GM21390 (cell line): ENCODE data around the gene DHRS3.

Experiments used
- ATAC-seq: cut with Tn5 transposase; IDR thresholded peaks from one replicate; pipeline ENCODE4 v1.9.1; 2021; ENCODE audit not compliant: unreplicated experiment

Gene DHRS3

DNA sequence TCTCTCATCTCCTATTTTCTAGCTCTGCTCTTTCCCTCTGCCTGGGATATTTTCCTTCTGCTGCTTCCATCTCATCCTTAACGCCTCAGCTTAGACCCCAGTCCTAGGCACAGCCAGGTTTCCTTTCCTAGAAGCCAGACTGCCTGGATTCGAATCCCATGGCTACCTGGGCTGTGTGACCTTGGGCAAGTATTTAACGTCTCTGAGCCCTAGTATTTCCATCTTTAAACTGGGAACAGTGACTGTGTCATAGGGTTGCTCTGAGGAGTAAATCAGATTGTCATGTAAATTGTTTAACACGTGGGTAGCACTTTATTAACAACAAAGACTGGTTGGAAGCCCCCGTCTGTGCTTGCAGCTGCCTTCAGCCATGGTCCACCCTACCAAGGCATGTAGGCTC, 18.4 kb downstream of the DHRS3 start:
- ATAC-seq = no peak

DNA sequence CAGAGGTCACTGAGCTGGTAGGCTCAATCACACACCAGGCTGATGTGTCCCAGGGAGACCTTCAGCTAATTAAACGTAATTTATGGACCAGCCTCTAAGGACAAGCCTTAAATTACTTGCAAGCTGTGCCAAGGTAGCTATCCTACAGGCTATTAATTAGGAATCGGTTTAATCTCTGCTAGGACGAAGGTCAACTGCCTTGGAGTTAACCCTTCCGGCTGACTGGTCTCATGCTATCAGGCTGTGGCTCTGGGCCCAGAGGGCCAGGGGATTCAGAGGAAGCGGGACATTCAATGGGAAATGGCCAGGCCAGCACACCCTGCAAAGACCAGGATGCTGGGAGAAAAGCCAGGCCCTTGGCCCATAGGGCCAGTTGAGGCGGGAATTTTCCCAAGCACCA, 19.0 kb downstream of the DHRS3 start:
- ATAC-seq = no peak

DNA sequence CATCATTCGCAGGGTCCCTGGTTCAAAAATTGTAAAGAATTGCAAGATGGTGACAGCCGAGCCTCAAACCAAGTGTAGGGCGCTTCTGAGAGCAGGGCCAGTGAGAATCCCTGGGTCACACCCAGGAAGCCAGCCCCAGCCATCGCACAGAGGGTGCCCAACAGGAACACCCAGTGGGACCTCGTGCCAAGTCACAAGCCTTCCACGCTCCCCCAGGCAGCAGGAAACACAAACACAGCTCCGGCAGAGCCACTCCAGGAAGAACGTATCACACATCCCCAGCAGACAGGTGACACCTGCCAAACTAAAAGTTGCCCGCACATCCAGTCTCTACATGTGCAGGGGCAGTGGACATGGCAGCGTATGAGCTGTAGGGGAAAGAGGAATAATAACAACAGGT, 20.2 kb downstream of the DHRS3 start:
- ATAC-seq = no peak

DNA sequence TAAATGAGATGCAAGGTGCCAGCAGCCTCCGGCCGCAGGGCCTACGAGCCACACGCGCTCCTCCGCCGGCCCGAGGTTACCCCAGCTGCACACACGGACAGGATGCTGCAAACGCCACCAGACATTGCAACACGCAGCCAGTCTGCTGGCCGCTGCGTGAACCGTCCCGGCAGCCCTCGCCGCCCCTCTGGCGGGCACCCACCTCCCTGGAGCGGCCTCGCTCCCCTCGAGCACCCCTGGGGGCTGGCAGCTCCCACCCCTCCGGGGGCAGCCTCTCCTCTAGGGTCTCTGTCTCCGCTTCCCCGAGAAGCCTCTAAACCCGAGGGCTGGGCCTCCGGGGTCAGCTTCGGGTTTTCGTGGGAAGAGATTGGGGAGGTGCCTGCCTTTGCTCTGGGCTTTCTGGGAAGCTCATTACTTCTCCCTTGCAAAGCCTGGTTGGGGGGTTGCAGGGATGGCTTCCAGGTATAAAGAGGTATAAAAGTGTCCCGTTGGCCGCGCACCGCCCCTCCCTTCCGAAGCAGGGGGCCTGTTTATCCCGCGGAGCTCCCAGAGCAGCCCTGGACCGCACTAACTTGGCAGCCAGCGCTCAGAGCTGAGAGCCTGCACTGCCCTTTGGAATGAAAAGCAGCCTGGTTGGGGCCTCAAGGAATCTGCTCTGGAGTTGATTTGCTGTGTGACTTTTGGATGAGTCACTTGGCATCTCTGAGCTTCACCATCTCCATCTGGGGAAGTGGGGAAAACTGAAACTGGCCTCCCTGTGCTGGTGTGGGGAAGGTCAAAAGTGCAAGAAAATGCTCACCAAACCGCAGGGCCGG, 21.8 kb downstream of the DHRS3 start:
- ATAC-seq = no peak

DNA sequence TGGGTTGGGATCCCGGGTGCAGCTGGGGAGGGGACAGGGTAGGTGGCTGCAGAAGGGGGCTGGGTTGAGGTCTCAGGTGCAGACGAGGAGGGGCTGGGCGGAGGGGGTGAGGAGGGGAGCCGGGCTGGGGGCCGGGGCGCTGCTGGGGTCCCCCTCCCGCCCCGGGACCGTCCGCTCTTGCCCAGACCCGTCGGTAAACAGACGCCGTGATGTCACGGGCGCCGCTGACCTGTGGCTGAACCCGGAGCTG, 22.3 kb downstream of the DHRS3 start:
- no peak for ATAC-seq

DNA sequence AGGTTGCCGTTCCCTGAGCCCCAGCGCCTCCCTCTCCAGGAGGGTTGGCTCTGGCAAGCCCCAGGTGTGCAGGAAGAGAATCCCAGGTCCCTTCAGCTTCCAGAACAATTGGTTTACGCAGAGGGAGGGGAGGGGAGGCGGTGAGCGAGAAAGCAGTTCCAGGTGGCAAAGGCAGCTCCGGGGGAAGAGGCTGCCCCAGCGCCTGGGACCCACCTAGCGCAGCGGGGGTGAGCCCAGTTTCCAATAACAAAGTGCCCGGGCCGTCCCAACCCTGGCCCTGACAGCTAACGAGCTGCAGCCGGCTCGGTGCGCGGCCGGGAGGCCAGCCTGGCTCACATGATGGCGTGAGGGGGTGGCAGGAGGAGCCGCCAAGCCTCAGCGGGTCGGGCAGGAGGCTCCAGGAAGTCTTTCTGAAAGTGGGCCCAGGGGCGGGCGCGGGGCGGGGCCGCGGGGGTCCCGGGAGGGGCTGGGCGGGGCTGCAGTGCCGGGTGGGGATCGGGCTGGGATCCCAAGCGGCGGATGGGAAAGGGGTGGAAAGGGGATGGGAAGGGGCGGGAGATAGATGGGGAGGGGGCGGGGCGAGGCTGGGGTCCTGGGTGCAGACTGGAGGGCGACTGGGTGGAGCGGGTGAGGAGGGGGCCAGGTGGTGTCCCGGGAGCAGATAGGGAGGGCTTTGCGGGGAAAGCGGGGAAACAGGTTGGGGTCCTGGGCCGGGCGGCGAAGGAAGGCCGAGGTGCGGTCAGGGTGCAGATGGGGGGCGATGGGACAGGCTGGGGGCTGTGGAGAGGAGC, 22.8 kb downstream of the DHRS3 start:
- ATAC-seq = no peak

DNA sequence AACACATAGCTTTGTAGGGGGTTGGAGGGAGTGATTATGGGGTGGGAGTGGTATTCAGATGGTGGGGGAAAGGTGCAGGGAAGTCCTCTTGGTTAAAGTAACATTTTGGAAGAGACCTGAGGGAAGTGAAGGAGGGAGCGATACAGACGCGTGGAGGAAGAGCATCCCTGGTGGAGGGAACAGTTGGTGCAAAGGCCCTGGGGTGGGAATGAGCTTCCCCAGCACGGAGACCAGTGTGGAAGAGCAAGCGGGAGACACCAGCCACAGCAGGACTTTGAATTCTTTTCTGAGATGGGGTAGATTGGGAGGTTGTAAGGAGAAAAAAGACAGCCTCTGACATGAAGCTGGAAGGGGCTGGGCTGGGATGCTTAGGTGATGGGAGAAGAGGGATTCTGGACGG, 23.5 kb downstream of the DHRS3 start:
- ATAC-seq = no peak

DNA sequence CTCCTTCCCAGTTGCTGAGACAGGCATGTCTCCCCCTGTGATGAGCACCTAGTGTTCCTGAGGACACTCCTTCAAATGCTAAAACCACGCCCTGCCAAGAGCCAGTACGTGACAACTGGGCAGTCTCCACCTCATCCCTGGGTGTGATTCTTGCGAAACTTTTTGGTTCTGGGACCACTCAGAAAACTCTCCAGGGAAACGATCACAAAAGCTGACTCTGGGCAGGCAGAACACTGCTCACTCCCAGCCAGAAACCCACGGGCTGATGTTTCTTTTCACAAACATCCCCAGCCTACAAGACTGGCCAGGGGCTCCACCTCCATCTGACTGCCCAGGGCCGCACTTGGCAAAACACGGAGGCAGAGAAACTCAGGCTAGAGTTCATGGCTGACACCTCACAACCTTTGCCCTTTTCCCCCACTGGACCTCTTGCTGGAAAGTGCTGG, 24.4 kb downstream of the DHRS3 start:
- no peak for ATAC-seq

DNA sequence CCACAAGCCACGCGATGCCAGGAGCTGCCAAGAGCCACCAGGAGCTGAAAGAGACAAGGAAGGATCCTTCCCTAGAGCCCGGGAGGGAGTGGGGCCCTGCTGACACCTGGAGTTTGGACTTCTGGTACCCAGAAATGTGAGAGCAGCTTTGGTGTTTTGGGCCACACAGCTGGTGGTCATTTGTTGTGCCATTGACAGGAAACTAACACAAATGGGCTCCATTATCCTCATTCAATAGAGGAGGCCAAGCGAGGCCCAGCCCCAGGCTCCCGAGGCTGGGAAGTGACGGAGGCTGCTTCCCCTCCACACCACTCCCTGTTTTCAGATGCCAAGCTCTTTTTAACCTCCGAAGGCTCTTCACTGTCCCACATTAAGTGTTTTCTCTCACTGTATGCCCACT, 25.5 kb downstream of the DHRS3 start:
- no peak for ATAC-seq

DNA sequence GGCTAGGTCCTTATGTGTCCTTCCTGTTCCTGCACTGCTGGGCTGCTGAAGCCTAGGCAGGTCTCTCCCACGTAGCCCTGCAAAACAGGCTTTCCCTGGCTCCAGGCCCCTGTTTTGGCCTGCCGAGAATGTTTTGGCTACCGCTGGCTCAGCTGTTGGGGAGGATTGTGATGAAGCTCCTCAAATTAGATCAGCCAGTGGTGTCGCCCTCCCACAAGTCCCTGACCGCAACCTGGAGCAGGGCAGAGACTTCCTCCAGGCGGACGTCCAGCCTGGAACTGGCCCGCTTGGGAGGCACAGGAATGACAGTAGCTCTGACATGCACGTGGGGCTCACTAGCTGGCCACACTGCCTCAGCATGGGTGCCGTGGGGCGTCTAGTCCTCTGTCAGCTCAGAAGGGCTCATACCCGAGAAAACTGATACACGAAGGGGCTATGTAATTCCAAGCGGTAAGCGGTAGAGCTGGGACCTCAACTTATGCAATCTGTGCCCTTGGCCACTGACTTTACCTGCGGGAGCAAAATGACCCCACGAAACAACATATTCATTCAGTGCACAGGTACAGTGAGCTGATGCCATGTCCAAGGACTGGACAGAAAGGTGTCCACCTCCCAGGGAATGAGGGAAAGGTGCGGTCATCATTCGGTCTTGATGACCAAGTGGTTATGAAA, 26.6 kb downstream of the DHRS3 start:
- ATAC-seq = no peak

DNA sequence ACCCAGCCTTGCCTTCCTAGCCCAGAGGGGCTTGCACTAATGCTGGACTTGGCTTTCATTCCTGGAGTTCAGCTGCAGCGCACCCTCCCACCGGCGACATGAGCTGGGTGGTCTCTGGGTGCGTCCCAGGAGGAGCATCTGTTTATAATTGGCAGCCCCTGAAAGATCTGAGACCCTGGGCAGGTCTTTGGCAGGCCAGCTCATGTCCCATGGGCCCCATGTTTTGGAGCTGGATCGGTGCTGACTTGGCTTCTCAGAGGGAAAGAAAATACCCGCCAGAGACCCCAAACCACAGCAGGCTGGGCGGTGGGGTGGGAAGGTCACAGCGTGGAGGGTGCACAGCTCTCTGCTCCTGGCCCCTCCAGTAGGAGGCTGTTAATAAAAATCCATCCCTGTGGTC, 29.3 kb downstream of the DHRS3 start:
- ATAC-seq = no peak

DNA sequence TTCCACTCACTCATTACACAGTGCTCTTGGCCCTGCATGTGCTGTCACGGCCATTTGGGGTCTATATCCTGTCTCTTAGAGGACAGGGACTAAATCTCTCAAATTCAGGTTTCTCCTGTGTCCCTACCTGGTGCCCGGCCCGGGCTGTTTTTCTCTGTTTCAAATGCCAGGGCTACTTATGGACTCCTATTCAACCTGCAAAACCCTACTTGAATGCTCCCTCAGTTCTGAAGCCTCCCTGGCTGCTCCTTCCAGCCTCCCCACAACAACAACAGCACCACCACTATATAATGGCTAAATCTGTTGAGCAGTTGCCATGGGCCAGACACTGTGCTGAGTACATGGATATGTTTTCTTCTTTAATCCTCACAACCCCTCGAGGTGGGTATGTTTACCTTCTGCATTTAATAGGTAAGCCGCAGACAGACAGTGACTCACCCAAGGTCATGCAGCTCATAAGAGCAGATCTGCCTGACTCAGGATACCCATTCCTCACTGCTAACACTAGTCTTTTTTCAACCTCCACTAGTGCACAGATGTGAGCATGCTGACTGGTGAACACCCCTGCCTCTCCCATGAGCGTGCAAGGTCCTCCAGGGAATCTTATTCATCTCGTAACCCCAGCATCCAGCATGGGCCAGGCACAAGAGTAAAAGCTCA, 29.9 kb downstream of the DHRS3 start:
- ATAC-seq = no peak

DNA sequence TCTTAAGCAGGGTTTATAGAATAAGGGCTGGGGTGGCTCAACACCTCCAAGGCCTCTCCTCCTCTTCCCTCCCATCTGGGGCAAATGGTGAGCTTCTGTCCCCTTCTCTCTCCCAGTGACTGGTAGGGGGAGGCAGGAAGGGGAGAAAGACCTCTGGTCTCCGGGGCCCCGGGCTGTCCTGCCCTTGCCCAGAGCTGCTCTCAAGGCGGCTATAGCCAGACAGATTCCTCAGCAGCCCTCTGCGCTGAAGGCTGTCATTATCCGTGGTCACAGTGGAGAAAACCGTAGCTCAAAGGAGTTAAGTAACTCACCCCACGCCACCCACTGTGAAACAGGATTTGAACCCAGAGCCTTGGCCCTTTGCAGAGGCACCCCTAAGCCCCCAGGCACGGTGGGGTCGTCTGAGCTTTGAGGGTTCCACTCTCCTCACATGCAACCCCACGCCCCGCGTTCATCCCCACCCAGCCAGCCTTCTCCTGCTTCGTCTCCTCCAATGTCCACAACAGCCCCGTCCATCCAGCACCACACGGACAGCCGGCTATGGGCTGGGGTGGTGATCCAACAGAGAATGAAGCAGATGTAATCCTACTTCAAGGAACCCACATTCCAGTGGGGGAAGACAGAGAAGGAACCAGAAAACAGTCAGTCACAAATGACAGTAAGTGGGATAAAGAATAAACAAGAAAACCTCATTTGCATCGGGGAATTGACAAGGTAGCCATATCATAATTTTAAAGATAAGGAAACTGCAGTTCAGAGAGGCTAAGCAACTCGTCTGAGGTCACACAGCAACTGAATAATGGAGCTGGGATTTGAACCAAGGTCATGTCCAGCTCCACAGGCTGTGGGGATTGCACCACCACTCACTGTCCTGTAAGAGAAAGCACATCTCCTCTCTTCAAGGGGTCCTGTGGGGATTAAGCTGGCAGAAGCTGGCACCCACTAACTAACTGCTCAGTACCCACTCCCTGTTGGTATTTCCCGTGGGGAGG, 31.8 kb downstream of the DHRS3 start:
- no peak for ATAC-seq

DNA sequence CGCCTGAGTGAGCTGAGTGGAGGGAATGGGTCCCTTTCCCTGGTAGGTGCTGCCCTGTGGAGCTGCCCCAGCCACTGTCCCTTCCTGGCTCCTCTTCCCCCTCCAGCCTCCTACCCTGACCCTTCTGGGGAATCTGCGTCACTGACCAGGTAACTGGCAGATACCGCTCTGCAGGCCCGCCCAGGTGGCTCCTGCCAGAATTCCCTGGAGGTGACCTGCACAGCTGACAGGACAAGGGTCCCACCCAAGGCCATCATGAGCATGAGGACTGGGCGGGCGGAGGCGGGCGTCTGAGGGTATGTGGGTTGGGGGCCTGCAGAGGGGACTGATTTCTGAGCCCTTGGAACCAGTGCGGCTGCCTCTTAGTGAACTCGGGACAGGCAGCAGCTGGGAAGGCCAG, 32.5 kb downstream of the DHRS3 start:
- no peak for ATAC-seq

DNA sequence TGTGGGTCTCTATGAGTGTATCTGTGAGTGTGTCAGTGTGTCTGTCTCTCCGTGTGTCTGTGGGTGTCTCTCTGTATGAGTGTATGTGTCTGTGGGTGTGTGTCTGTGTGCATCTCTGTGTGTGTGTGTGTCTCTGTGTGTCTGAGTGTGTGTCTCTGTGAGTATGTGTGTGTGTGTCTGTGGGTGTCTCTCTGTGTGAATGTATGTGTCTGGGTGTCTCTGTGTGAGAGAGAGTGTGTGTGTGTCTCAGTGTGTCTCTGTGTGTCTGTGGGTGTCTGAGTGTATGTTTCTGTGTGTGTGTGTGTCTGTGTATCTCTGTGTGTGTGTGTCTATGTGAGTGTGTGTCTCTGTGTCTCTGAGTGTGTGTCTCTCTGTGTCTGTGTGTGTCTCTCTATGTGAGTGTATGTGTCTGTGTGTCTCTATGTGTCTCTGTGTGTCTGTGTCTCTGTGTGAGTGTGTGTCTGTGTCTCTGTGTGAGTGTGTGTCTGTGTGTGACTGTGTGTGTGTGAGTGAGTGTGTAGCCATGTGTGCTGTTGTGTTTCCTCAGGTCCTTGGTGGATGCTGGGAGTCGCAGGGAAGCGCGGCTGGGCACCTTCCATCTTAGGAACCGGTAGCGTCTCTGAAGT, 33.0 kb downstream of the DHRS3 start:
- ATAC-seq = no peak

DNA sequence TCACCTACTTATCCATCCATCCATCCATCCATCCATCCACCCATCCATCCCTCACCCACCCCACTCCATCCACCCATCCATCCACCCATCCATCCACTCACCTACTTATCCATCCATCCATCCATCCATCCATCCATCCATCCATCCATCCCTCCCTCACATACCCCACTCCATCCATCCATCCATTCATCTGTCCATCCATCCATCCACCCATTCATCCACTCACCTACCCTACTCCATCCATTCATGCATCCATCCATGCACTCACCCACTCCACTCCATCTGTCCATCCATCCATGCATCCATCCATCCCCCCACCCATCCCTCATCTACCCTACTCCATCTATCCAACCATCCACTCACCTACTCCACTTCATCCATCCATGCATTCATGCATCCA, 34.5 kb downstream of the DHRS3 start:
- no peak for ATAC-seq

DNA sequence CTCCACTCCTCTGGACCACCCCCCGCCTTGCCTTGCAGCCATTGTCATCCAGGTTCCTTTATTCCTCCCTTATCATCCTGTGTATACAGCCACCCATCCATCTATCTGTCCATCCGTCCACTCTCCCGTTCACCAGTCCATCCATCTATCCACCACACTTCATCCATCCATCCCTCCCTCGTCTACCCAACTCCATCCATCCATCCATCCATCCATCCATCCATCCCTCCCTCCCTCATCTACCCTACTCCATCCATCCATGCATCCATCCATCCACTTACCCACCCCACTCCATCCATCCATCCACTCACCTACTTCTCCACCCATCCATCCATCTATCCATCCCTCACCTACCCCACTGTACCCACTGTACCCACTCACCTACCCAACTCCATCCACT, 35.4 kb downstream of the DHRS3 start:
- ATAC-seq = no peak

DNA sequence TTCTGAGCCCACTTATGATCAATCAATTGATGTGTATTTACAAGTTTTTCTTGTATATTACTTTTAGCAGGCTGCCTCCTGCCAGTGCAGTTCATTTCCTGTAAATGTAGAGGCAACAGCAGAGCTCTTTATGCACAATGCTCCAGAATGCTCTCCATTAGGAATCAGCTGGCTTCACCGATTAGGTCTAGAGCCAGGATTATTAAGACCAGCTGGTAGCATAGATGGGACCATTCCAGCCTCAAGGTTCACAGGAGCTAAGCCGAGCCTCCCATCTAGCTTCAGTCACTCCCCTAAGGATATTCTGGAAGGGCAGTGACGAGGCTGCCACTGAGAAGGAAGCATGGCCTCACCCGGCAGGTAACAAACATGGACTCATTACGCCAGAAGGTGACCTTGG, 36.8 kb downstream of the DHRS3 start:
- ATAC-seq = no peak

DNA sequence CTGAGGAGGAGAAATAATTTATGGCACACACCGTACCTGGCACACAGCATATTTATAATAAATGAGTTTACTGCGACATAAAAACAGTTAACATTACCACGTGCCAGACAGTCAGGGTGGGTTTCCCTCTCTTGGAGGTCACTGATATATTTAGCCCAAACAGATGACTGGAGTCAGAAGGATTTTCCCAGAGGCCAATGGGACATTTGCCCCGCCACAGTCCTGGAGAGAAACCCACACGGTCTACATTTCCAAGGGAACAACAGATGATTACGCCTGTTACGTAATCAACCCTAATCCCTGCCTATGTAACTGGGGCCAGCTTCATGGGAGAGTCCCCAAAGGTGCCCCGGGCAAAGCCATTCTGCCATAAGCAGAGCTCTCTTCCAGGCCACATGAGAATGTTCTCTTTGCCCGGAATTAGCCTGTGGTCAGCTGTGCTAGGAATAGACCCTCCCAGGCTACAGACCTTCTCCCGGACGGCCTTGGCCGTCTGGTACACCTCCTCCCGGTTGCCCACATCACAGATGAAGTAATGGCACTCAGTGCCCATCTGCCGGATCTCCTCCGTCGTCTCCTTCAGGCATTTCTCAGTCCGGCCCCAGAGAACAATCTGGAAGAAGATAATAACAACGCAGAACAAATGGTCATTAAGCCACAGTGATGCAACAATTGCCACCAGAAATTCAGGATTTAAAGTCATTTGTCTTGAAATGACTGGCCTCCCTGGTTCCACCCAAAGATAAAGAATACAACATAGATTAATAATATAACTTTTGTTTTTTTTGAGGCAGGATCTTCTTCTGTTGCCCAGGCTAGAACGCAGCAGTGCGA, 37.7 kb downstream of the DHRS3 start:
- ATAC-seq = no peak
